Caco-2 (cell line): ENCODE measurements around the gene UNG. TPM values are rescaled to one million over a fixed set of nuclear protein-coding genes. Genes with fewer than 3 reads are reported as not detected.

Experiments used
- BruUV-seq: library from RNA; stranded (reverse); fragments of 400-500 nt; replicated peaks from 2 replicates; lab custom pipeline; 2021; lab: Mats Ljungman, UMichigan
- CTCF ChIA-PET: fragments of 300-600 bp; sonication (Branson Sonifier 250); formaldehyde crosslinking; loops from one replicate; lab custom pipeline; 2022; ENCODE audit warnings: antibody characterized with exemption; lab: Charles Lee
- POLR2A ChIA-PET: fragments of 300-600 bp; sonication (Branson Sonifier 250); formaldehyde crosslinking; loops from one replicate; lab custom pipeline; 2022; ENCODE audit warnings: antibody characterized with exemption; lab: Charles Lee
- DNase-seq, 2 experiments: peaks; one replicate each; pipeline versions ENCODE4 v3.0.0 to v3.0.0-alpha.2; 2020 to 2022
- H3K27me3 ChIP-seq: replicated peaks from 2 replicates; pipeline ENCODE4 v1.6.0; 2011; ENCODE audit warnings: low read length; ENCODE audit not compliant: control insufficient read depth, insufficient read depth
- H3K36me3 ChIP-seq: 2 replicates; pipeline ENCODE4 v1.5.1; 2011; ENCODE audit warnings: low read length; ENCODE audit not compliant: control insufficient read depth, insufficient read depth
- H3K4me1 ChIP-seq: fragments of 250-450 bp; sonication (Bioruptor Pico); 2 replicates; pipeline ENCODE4 v1.5.1; 2020; ENCODE audit warnings: mild to moderate bottlenecking
- H3K4me3 ChIP-seq: 2 replicates; pipeline ENCODE4 v1.5.1; 2011; ENCODE audit warnings: low read depth, mild to moderate bottlenecking, control low read depth, low read length
- H3K9me3 ChIP-seq: fragments of 250-450 bp; sonication (Bioruptor Pico); 2 replicates; pipeline ENCODE4 v1.5.1; 2020; ENCODE audit warnings: mild to moderate bottlenecking, moderate library complexity
- H3K27ac Mint-ChIP-seq: one replicate; pipeline ENCODE4 v1.8.0; 2022; ENCODE audit warnings: mixed read lengths; ENCODE audit not compliant: unreplicated experiment
- H3K27me3 Mint-ChIP-seq: one replicate; pipeline ENCODE4 v1.8.0; 2022; ENCODE audit warnings: mixed read lengths; ENCODE audit not compliant: insufficient read depth, unreplicated experiment
- H3K36me3 Mint-ChIP-seq: one replicate; pipeline ENCODE4 v1.8.0; 2022; ENCODE audit warnings: mild to moderate bottlenecking, mixed read lengths; ENCODE audit not compliant: insufficient read depth, unreplicated experiment
- H3K4me1 Mint-ChIP-seq: one replicate; pipeline ENCODE4 v1.8.0; 2022; ENCODE audit warnings: low read depth, mixed read lengths; ENCODE audit not compliant: unreplicated experiment
- H3K4me3 Mint-ChIP-seq: one replicate; pipeline ENCODE4 v1.8.0; 2022; ENCODE audit warnings: mild to moderate bottlenecking, moderate library complexity, mixed read lengths; ENCODE audit not compliant: unreplicated experiment
- H3K9me3 Mint-ChIP-seq: one replicate; pipeline ENCODE4 v1.8.0; 2022; ENCODE audit warnings: mixed read lengths; ENCODE audit not compliant: unreplicated experiment
- CTCF ChIP-seq, 2 experiments: fragments of 200-600 bp in 1 of 2; IDR thresholded peaks; 1 replicate in 1 of 2; 2 replicates in 1 of 2; pipeline versions ENCODE4 v1.5.1 to v1.8.0; 2011 to 2022; ENCODE audit warnings: antibody characterized with exemption in 1 of 2, control low read depth in 1 of 2, inconsistent platforms in 1 of 2, low read depth in 1 of 2, low read length in 1 of 2, mild to moderate bottlenecking in 1 of 2, moderate library complexity in 1 of 2; ENCODE audit not compliant: insufficient read depth in 1 of 2, severe bottlenecking in 1 of 2, unreplicated experiment in 1 of 2
- intact Hi-C: fragments of 100-400 bp; cut with micrococcal nuclease; formaldehyde crosslinking; loops from one replicate; pipeline ENCODE4 v1.10.0; 2022; ENCODE audit not compliant: unreplicated experiment
- total RNA-seq: library from RNA; stranded (reverse); gene quantifications from 2 replicates; pipeline ENCODE4 v1.2.3, GENCODE V29; 2022

The UNG gene
- total RNA-seq, 1 experiment from 2014 or later, result 78.3 TPM

DNA sequence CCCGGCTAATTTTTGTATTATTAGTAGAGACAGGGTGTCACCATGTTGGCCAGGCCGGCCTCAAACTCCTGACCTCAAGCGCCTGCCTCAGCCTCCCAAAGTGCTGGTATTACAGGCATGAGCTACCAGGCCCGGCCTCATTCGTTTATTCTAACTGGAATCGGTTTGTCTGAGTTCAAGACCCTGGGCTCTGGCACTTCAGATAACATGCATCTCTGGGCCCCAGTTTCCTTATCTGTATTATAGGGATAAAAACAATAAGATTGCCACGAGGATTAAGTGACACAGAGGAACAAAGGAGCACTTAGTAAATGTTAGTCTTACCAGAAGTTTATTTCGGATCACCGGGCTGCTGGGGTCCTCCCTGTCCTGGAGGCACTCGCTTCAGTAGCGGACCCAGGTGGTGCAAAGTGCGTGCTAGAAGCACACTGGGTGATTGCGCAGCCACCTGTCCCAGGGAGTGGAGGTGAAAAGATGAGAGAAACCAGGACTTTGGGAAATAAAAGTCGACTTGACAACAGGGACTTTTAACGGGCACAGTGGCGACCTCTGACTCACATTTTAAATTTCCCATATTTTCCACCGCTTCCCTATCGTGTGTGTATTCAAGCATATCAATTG, 56.5 kb downstream of the UNG start:
- TSS peak; percentile 24 for BruUV-seq
- Histone ChIP-seq H3K9me3 (no peaks in the 10 kb centered on the region), H3K4me1 (peaks cover 4% of the 10 kb centered on the region; the same call in 1 of the 2 replicates), H3K36me3 (no peaks in the 10 kb centered on the region; the same call in 1 of the 2 replicates), H3K4me3 (peak overlapping the region; percentile 39), H3K27me3 (no peaks in the 10 kb centered on the region)
- CTCF ChIA-PET, result interaction anchor here (0.6 kb wide), 1 partner anchor 23 kb away, joined by 5 read pairs; no protein-coding TSS in a partner anchor
- Mint-ChIP-seq H3K4me1 (no peaks in the 10 kb centered on the region), H3K4me3 (peak overlapping the region; percentile 83), H3K9me3 (no peaks in the 10 kb centered on the region), H3K27ac (peak overlapping the region; percentile 31), H3K36me3 (no peaks in the 10 kb centered on the region), H3K27me3 (no peaks in the 10 kb centered on the region)
- no peak for TF ChIP-seq CTCF (IDR thresholded peaks at IDR 0.05; ENCODE audit: insufficient read depth in 1 of 2, low read depth in 1 of 2, low read length in 1 of 2, severe bottlenecking in 1 of 2, unreplicated experiment in 1 of 2)
- POLR2A ChIA-PET, result interaction anchor here (0.6 to 1.9 kb wide), 7 partner anchors 9 to 1689 kb away, joined by 3 to 32 read pairs (median 4); no protein-coding TSS in a partner anchor
- DNase-seq, result peak; percentile 33 to 49
- intact Hi-C loops, result loop anchor here (1.0 to 2.0 kb wide), 2 partner anchors 9 to 37 kb away; partner anchors contain the start of gene ACACB

- Histone ChIP-seq H3K36me3 (no peaks in the 10 kb centered on the region; the same call in 1 of the 2 replicates), H3K4me1 (peaks cover 4% of the 10 kb centered on the region; the same call in 1 of the 2 replicates), H3K9me3 (no peaks in the 10 kb centered on the region), H3K4me3 (peak overlapping the region; percentile 39), H3K27me3 (no peaks in the 10 kb centered on the region)
- ChIA-PET CTCF (interaction anchor here (0.6 to 1.0 kb wide), 6 partner anchors 10 to 231 kb away, joined by 3 to 5 read pairs (median 3); no protein-coding TSS in a partner anchor), POLR2A (interaction anchor here (0.5 to 1.9 kb wide), 17 partner anchors 10 to 1688 kb away, joined by 3 to 32 read pairs (median 4); partner anchors contain the start of gene ACACB)
- TF ChIP-seq CTCF (IDR thresholded peaks at IDR 0.05; ENCODE audit: insufficient read depth in 1 of 2, low read depth in 1 of 2, low read length in 1 of 2, severe bottlenecking in 1 of 2, unreplicated experiment in 1 of 2), result no peak
- peak overlapping the region; percentile 31 for H3K27ac Mint-ChIP-seq
- peak; percentile 90 to 92 for DNase-seq
- H3K36me3 Mint-ChIP-seq, result no peaks in the 10 kb centered on the region
- no peaks in the 10 kb centered on the region for H3K9me3 Mint-ChIP-seq
- TSS peak; percentile 54 for BruUV-seq
- H3K4me1 Mint-ChIP-seq, result no peaks in the 10 kb centered on the region
- intact Hi-C loops, result loop anchor here (1.0 to 2.0 kb wide), 2 partner anchors 9 to 38 kb away; partner anchors contain the start of gene ACACB
- peak overlapping the region; percentile 83 for H3K4me3 Mint-ChIP-seq
- no peaks in the 10 kb centered on the region for H3K27me3 Mint-ChIP-seq
Measured at GRCh38 chr12:109154451-109155438, 57.3 kb downstream of the UNG start.

- H3K36me3 Mint-ChIP-seq, result no peaks in the 10 kb centered on the region
- H3K36me3 ChIP-seq, result no peaks in the 10 kb centered on the region; the same call in 1 of the 2 replicates
- intact Hi-C loops, result no loop called here
- H3K27me3 Mint-ChIP-seq, result no peaks in the 10 kb centered on the region
- no TSS peak for BruUV-seq
- H3K4me1 ChIP-seq, result peaks cover 4% of the 10 kb centered on the region; the same call in 1 of the 2 replicates
- peak overlapping the region; percentile 83 for H3K4me3 Mint-ChIP-seq
- CTCF ChIA-PET, result no interaction called here
- no peaks in the 10 kb centered on the region for H3K9me3 Mint-ChIP-seq
- H3K4me1 Mint-ChIP-seq, result no peaks in the 10 kb centered on the region
- H3K27me3 ChIP-seq, result no peaks in the 10 kb centered on the region
- no peaks in the 10 kb centered on the region for H3K9me3 ChIP-seq
- H3K27ac Mint-ChIP-seq, result no peak overlapping the region
- POLR2A ChIA-PET, result no interaction called here
- TF ChIP-seq CTCF (IDR thresholded peaks at IDR 0.05; ENCODE audit: insufficient read depth in 1 of 2, low read depth in 1 of 2, low read length in 1 of 2, severe bottlenecking in 1 of 2, unreplicated experiment in 1 of 2), result no peak
- H3K4me3 ChIP-seq, result no peak overlapping the region
- no peak for DNase-seq
Measured at GRCh38 chr12:109156036-109156435, 58.6 kb downstream of the UNG start.
